Measurements from ENCODE around the gene CMTM4.

DNA sequence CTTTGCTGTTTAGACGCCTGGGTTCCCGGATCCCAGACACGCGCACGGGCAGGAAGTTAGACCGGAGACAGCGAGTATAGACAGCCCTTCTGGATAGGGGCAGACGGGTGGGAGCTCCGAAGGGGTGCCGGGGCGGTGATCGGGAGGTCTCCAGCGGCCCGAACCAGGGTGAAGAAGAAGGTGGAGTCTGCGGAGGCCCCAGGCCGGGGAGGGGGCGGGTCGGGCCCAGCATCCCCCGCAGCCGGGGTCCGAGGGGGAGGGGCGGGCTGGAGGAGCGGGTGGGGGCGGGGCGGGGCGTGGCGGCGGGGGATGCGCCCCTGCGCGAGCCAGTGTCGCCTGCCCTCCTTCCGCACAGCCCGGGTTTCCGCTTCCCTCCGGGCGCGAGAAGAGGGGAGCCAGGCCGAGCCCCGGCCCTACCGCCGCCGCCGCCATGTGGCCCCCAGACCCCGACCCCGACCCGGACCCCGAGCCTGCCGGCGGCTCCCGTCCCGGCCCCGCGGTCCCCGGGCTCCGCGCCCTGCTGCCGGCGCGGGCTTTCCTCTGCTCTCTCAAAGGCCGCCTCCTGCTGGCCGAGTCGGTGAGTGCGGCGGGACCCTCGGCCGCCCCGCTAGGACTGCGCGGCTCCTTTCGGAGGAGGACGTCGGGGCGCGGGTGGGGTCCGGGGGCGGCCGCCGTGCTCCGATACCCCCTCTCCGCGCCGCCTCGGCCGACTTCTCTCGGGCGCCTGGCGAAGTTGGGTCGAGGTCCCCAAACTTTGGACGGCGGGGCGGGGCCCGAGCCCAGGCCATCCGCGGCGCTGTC, 92.0 kb downstream of the CMTM4 start, which contains the start of gene CMTM3:
- TF ChIP-seq, protein P1, sequence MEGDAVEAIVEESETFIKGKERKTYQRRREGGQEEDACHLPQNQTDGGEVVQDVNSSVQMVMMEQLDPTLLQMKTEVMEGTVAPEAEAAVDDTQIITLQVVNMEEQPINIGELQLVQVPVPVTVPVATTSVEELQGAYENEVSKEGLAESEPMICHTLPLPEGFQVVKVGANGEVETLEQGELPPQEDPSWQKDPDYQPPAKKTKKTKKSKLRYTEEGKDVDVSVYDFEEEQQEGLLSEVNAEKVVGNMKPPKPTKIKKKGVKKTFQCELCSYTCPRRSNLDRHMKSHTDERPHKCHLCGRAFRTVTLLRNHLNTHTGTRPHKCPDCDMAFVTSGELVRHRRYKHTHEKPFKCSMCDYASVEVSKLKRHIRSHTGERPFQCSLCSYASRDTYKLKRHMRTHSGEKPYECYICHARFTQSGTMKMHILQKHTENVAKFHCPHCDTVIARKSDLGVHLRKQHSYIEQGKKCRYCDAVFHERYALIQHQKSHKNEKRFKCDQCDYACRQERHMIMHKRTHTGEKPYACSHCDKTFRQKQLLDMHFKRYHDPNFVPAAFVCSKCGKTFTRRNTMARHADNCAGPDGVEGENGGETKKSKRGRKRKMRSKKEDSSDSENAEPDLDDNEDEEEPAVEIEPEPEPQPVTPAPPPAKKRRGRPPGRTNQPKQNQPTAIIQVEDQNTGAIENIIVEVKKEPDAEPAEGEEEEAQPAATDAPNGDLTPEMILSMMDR (IDR thresholded peaks at IDR 0.05 in 2 of 3, conservative IDR thresholded peaks at IDR 0.05 in 1 of 3; ENCODE audit: borderline replicate concordance in 1 of 3, insufficient read depth in 1 of 3, low read depth in 2 of 3, low read length in 2 of 3), result peak; percentile 43 to 60 (median 44); a peak in 2 of 6 replicates
- TF ChIP-seq EZH2 (IDR thresholded peaks at IDR 0.05) (no peak), EZH2phosphoT487 (IDR thresholded peaks at IDR 0.05; ENCODE audit: borderline replicate concordance) (no peak), FOSL1 (IDR thresholded peaks at IDR 0.05; ENCODE audit: low read depth) (no peak), RAD21 (IDR thresholded peaks at IDR 0.05; ENCODE audit: low read depth) (peak; percentile 60), POLR2AphosphoS5 (IDR thresholded peaks at IDR 0.05; ENCODE audit: low read depth, low read length) (peak; percentile 62), EGR1 (IDR thresholded peaks at IDR 0.05; ENCODE audit: low read depth) (no peak), YY1 (IDR thresholded peaks at IDR 0.05; ENCODE audit: extremely low read depth, insufficient replicate concordance, low read depth, low read length) (no peak), POLR2A (IDR thresholded peaks at IDR 0.05; ENCODE audit: borderline replicate concordance, extremely low read depth, insufficient read depth, insufficient read length) (peak; percentile 25), ZNF274 (IDR thresholded peaks at IDR 0.05; ENCODE audit: low read depth, low read length) (no peak), SP1 (IDR thresholded peaks at IDR 0.05; ENCODE audit: low read depth) (no peak)
- TF ChIP-seq, protein P2, sequence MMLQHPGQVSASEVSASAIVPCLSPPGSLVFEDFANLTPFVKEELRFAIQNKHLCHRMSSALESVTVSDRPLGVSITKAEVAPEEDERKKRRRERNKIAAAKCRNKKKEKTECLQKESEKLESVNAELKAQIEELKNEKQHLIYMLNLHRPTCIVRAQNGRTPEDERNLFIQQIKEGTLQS (IDR thresholded peaks at IDR 0.05), result no peak

All from HCT116 (cell line).